ENCODE measurements around the gene PHRF1.

DNA sequence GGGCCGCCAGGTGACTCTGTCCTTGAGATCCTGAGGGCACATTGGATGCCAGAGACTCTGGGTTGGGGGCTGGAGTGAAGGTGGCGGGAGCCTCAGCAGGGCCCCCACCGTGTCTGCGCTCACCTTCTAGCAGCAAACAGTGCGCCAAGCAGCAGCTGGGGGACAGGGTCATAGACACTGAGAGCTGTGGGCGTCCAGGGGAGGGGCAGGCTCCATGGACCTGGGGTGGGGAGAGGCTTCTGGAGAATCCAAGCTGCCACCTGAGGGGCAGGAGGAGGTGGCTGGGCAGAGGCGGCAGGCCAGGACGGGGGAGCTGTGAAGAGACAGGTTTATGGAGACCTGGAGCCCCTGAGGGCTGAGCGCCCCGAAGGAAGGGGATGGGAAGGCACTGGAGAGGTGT is 8.0 kb downstream of the PHRF1 start:
- TF ChIP-seq, protein P1, sequence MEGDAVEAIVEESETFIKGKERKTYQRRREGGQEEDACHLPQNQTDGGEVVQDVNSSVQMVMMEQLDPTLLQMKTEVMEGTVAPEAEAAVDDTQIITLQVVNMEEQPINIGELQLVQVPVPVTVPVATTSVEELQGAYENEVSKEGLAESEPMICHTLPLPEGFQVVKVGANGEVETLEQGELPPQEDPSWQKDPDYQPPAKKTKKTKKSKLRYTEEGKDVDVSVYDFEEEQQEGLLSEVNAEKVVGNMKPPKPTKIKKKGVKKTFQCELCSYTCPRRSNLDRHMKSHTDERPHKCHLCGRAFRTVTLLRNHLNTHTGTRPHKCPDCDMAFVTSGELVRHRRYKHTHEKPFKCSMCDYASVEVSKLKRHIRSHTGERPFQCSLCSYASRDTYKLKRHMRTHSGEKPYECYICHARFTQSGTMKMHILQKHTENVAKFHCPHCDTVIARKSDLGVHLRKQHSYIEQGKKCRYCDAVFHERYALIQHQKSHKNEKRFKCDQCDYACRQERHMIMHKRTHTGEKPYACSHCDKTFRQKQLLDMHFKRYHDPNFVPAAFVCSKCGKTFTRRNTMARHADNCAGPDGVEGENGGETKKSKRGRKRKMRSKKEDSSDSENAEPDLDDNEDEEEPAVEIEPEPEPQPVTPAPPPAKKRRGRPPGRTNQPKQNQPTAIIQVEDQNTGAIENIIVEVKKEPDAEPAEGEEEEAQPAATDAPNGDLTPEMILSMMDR (conservative IDR thresholded peaks at IDR 0.05; ENCODE audit: low read depth, low read length): no peak
- TF ChIP-seq NFE2L2 (IDR thresholded peaks at IDR 0.05; ENCODE audit: low read depth, low read length) (no peak), POLR2A (IDR thresholded peaks at IDR 0.05; ENCODE audit: low read depth, low read length) (no peak), MXI1 (IDR thresholded peaks at IDR 0.05; ENCODE audit: borderline replicate concordance, low read depth, low read length) (no peak), RFX5 (IDR thresholded peaks at IDR 0.05; ENCODE audit: low read depth, low read length) (no peak), RAD21 (IDR thresholded peaks at IDR 0.05; ENCODE audit: low read length) (no peak)

All from IMR-90 (cell line).